WTC11 (cell line): ENCODE data around the gene NXN. TPM values are rescaled to one million over a fixed set of nuclear protein-coding genes. Genes with fewer than 3 reads are reported as not detected.

Experiments
- ATAC-seq: fragments of 200-7000 bp; cut with Tn5 transposase; 2 replicates; pipeline ENCODE4 v1.10.0; 2021; ENCODE audit warnings: mild to moderate bottlenecking, moderate library complexity
- CTCF ChIA-PET: fragments of 300-600 bp; sonication (Branson Sonifier 250); formaldehyde crosslinking; loops from one replicate; lab custom pipeline; 2021; ENCODE audit warnings: antibody characterized with exemption; lab: Charles Lee
- POLR2A ChIA-PET: fragments of 350-600 bp; sonication (Branson Sonifier 250); formaldehyde crosslinking; loops from one replicate; lab custom pipeline; 2021; ENCODE audit warnings: antibody characterized with exemption; lab: Charles Lee
- DNase-seq: peaks from one replicate; pipeline ENCODE4 v3.0.0; 2021; ENCODE audit warnings: low spot score
- H3K27ac Mint-ChIP-seq: 2 replicates; pipeline ENCODE4 v1.8.0; 2021; ENCODE audit warnings: mixed read lengths
- H3K27me3 Mint-ChIP-seq: 2 replicates; pipeline ENCODE4 v1.8.0; 2021; ENCODE audit warnings: low read depth, mild to moderate bottlenecking, moderate library complexity, mixed read lengths
- H3K36me3 Mint-ChIP-seq: 2 replicates; pipeline ENCODE4 v1.8.0; 2021; ENCODE audit warnings: mixed read lengths
- H3K4me1 Mint-ChIP-seq: 2 replicates; pipeline ENCODE4 v1.8.0; 2022; ENCODE audit warnings: mixed read lengths
- H3K4me3 Mint-ChIP-seq: 2 replicates; pipeline ENCODE4 v1.8.0; 2021; ENCODE audit warnings: mild to moderate bottlenecking, moderate library complexity, mixed read lengths
- H3K9me3 Mint-ChIP-seq: 2 replicates; pipeline ENCODE4 v1.8.0; 2021; ENCODE audit warnings: mixed read lengths
- AFF4 ChIP-seq: sonication (generic); formaldehyde crosslinking; IDR thresholded peaks from 2 replicates; pipeline ENCODE4 v1.8.1; 2023; ENCODE audit warnings: mild to moderate bottlenecking, missing genetic modification reagents, borderline replicate concordance
- AR ChIP-seq: fragments of 250-450 bp; sonication (Bioruptor Pico); IDR thresholded peaks from 2 replicates; pipeline ENCODE4 v1.9.0; 2021; ENCODE audit warnings: mild to moderate bottlenecking
- ATF6 ChIP-seq: sonication (generic); formaldehyde crosslinking; IDR thresholded peaks from 2 replicates; pipeline ENCODE4 v1.8.1; 2023; ENCODE audit warnings: mild to moderate bottlenecking, missing genetic modification reagents
- CTCF ChIP-seq: fragments of 200-600 bp; IDR thresholded peaks from 2 replicates; pipeline ENCODE4 v1.8.0; 2022; ENCODE audit warnings: antibody characterized with exemption
- ELF4 ChIP-seq: sonication (generic); formaldehyde crosslinking; IDR thresholded peaks from 2 replicates; pipeline ENCODE4 v1.8.1; 2022; ENCODE audit warnings: low read depth, mild to moderate bottlenecking, moderate library complexity, missing genetic modification reagents
- FOXJ3 ChIP-seq: sonication (generic); formaldehyde crosslinking; IDR thresholded peaks from 2 replicates; pipeline ENCODE4 v1.9.0; 2021; ENCODE audit warnings: missing genetic modification reagents, mild to moderate bottlenecking, borderline replicate concordance
- FOXK1 ChIP-seq: sonication (generic); formaldehyde crosslinking; IDR thresholded peaks from 2 replicates; pipeline ENCODE4 v1.8.0; 2022; ENCODE audit warnings: mild to moderate bottlenecking, moderate library complexity, missing genetic modification reagents
- FOXP1 ChIP-seq: sonication (generic); formaldehyde crosslinking; IDR thresholded peaks from 2 replicates; pipeline ENCODE4 v1.8.0; 2022; ENCODE audit warnings: missing genetic modification reagents, mild to moderate bottlenecking, moderate library complexity, borderline replicate concordance
- GTF2I ChIP-seq: fragments of 250-450 bp; sonication (Bioruptor Pico); conservative IDR thresholded peaks from 2 replicates; pipeline ENCODE4 v1.4.0; 2021; ENCODE audit warnings: mild to moderate bottlenecking
- JAZF1 ChIP-seq: fragments of 250-450 bp; sonication (Bioruptor Pico); IDR thresholded peaks from 2 replicates; pipeline ENCODE4 v1.9.0; 2021; ENCODE audit warnings: moderate library complexity, mild to moderate bottlenecking, inconsistent platforms
- JUN ChIP-seq: sonication (generic); formaldehyde crosslinking; IDR thresholded peaks from 2 replicates; pipeline ENCODE4 v1.8.0; 2023; ENCODE audit warnings: mild to moderate bottlenecking, missing genetic modification reagents
- KAT7 ChIP-seq: sonication (generic); formaldehyde crosslinking; IDR thresholded peaks from 2 replicates; pipeline ENCODE4 v1.8.1; 2023; ENCODE audit warnings: missing genetic modification reagents, mild to moderate bottlenecking, borderline replicate concordance
- NFATC4 ChIP-seq: fragments of 250-450 bp; sonication (Bioruptor Pico); IDR thresholded peaks from 2 replicates; pipeline ENCODE4 v1.9.0; 2021; ENCODE audit warnings: mild to moderate bottlenecking
- NFE2L1 ChIP-seq: sonication (generic); formaldehyde crosslinking; IDR thresholded peaks from 2 replicates; pipeline ENCODE4 v1.8.1; 2023; ENCODE audit warnings: missing genetic modification reagents
- RORB ChIP-seq: fragments of 250-450 bp; sonication (Bioruptor Pico); IDR thresholded peaks from 2 replicates; pipeline ENCODE4 v1.9.0; 2021; ENCODE audit warnings: mild to moderate bottlenecking
- SP1 ChIP-seq: sonication (generic); formaldehyde crosslinking; conservative IDR thresholded peaks from 2 replicates; pipeline ENCODE4 v1.8.1; 2022; ENCODE audit warnings: missing genetic modification reagents
- STAT6 ChIP-seq: sonication (generic); formaldehyde crosslinking; conservative IDR thresholded peaks from 2 replicates; pipeline ENCODE4 v1.8.1; 2023; ENCODE audit warnings: mild to moderate bottlenecking, low read depth, missing genetic modification reagents, moderate library complexity
- TCF7 ChIP-seq: sonication (generic); formaldehyde crosslinking; IDR thresholded peaks from 2 replicates; pipeline ENCODE4 v1.8.0; 2022; ENCODE audit warnings: mild to moderate bottlenecking, low read depth, missing genetic modification reagents, moderate library complexity
- TEAD4 ChIP-seq: sonication (generic); formaldehyde crosslinking; IDR thresholded peaks from 2 replicates; pipeline ENCODE4 v1.8.0; 2022; ENCODE audit warnings: mild to moderate bottlenecking, missing genetic modification reagents
- TP53 ChIP-seq: sonication (generic); formaldehyde crosslinking; IDR thresholded peaks from 2 replicates; pipeline ENCODE4 v1.8.1; 2023; ENCODE audit warnings: mild to moderate bottlenecking, missing genetic modification reagents
- USF2 ChIP-seq: sonication (generic); formaldehyde crosslinking; IDR thresholded peaks from 2 replicates; pipeline ENCODE4 v1.8.1; 2023; ENCODE audit warnings: mild to moderate bottlenecking, missing genetic modification reagents, moderate library complexity
- ZBTB21 ChIP-seq: sonication (generic); formaldehyde crosslinking; IDR thresholded peaks from 2 replicates; pipeline ENCODE4 v1.8.1; 2023; ENCODE audit warnings: mild to moderate bottlenecking, missing genetic modification reagents, borderline replicate concordance
- ZNF121 ChIP-seq: sonication (generic); formaldehyde crosslinking; IDR thresholded peaks from 2 replicates; pipeline ENCODE4 v1.8.0; 2023; ENCODE audit warnings: missing genetic modification reagents
- ZNF138 ChIP-seq: sonication (generic); formaldehyde crosslinking; conservative IDR thresholded peaks from 2 replicates; pipeline ENCODE4 v1.8.1; 2022; ENCODE audit warnings: mild to moderate bottlenecking, moderate library complexity, missing genetic modification reagents
- ZNF416 ChIP-seq: fragments of 250-450 bp; sonication (Bioruptor Pico); IDR thresholded peaks from 2 replicates; pipeline ENCODE4 v1.9.0; 2021; ENCODE audit warnings: mild to moderate bottlenecking, inconsistent platforms
- total RNA-seq: library from RNA; stranded (reverse); gene quantifications from 3 replicates; pipeline ENCODE4 v1.2.3, GENCODE V29; 2021

Gene NXN
- total RNA-seq, 1 experiment from 2014 or later, result 96.8 TPM

- TF ChIP-seq AFF4 (CRISPR knock-in tag) (no peak), ZNF416 (no peak), ZNF138 (no peak), NFATC4 (CRISPR knock-in tag) (no peak), STAT6 (CRISPR knock-in tag) (no peak), ZBTB21 (CRISPR knock-in tag) (no peak)
- TF ChIP-seq, all 79 proteins: peak for 0
Observed at GRCh38 chr17:795276-795675, 184.3 kb downstream of the NXN start (continued).

- Mint-ChIP-seq H3K4me3 (no peak overlapping the region), H3K27ac (peak overlapping the region; percentile 92)
- POLR2A ChIA-PET, result interaction anchor here (0.6 to 1.9 kb wide), 4 partner anchors 117 to 185 kb away, joined by 3 to 14 read pairs (median 4); partner anchors contain the start of gene NXN
- TF ChIP-seq USF2 (CRISPR knock-in tag) (0 out of 2 replicates have a peak, but pooled peaks have one; percentile 14), ELF4 (CRISPR knock-in tag) (no peak), TEAD4 (CRISPR knock-in tag) (no peak), TP53 (no peak), AR (CRISPR knock-in tag) (no peak), CTCF (peak; percentile 50), JAZF1 (no peak), GTF2I (CRISPR knock-in tag) (no peak), FOXK1 (no peak), RORB (no peak), TCF7 (CRISPR knock-in tag) (no peak), ZNF121 (CRISPR knock-in tag) (no peak), FOXP1 (CRISPR knock-in tag) (no peak), ATF6 (CRISPR knock-in tag) (no peak), KAT7 (CRISPR knock-in tag) (no peak), JUN (CRISPR knock-in tag) (no peak), NFE2L1 (CRISPR knock-in tag) (no peak), SP1 (CRISPR knock-in tag) (peak; percentile 50; the same call in 1 of the 2 replicates), FOXJ3 (no peak)
Observed at GRCh38 chr17:794876-795275, 184.7 kb downstream of the NXN start.

More at GRCh38 chr17:794876-795275, 184.7 kb downstream of the NXN start:
- CTCF ChIA-PET, result interaction anchor here (0.7 to 10.3 kb wide), 21 partner anchors 9 to 261 kb away, joined by 3 to 190 read pairs (median 4); partner anchors contain the start of genes NXN and TIMM22
- DNase-seq (peak; percentile 81), ATAC-seq (peak; percentile 60)
- Mint-ChIP-seq H3K4me1 (peaks cover 10% of the 10 kb centered on the region), H3K27me3 (no peaks in the 10 kb centered on the region), H3K9me3 (no peaks in the 10 kb centered on the region), H3K36me3 (peaks cover 29% of the 10 kb centered on the region)
